Measurements from ENCODE around the gene TMBIM1. TPM values are rescaled to one million over a fixed set of nuclear protein-coding genes. Genes with fewer than 3 reads are reported as not detected.

TMBIM1 gene
- total and polyA plus RNA-seq, 9 of the 15 experiments (the other 6 are each of a cell fraction or from before 2014, with no cell fraction given), result 14.2 to 105 (median 47.0) TPM

- H4K20me1 ChIP-seq (replicated peaks; ENCODE audit: control insufficient read depth, insufficient read depth, low read length), result 0 out of 2 replicates have a peak, but pooled peaks cover 3% of the 10 kb centered on the region
- ChIA-PET POLR2A (interaction anchor here (0.6 to 1.5 kb wide), 13 partner anchors 9 to 374 kb away, joined by 3 to 6 read pairs (median 5); partner anchors contain the start of genes CTDSP1 and GPBAR1), CTCF (ENCODE audit: low intra/inter-chr PET ratio) (interaction anchor here (0.6 to 1.3 kb wide), 2 partner anchors 18 to 31 kb away, joined by 3 to 5 read pairs; no protein-coding TSS in a partner anchor)
- intact Hi-C loops (cut with micrococcal nuclease), result loop anchor here (10.0 kb wide), 1 partner anchor 375 kb away; no protein-coding TSS in a partner anchor
- H3K4me1 ChIP-seq (replicated peaks in 1 of 2; ENCODE audit: control insufficient read depth in 2 of 2, insufficient read depth in 2 of 2, low read length in 2 of 2), result peaks cover 4 to 25% of the 10 kb centered on the region in 2 experiments; a peak in 3 of 5 replicates
- in situ Hi-C loops (cut with MboI), result no loop called here
- H3K36me3 ChIP-seq (ENCODE audit: control insufficient read depth, insufficient read depth, low read length), result peaks cover 53% of the 10 kb centered on the region
- peak; percentile 96 for FAIRE-seq
- H3K27ac ChIP-seq (ENCODE audit: extremely low read depth, low read depth, low read length), result peak within 1 kb of the TSS; percentile 80
- no peaks in the 10 kb centered on the region for H3K27me3 ChIP-seq (ENCODE audit: control insufficient read depth in 2 of 2, insufficient read depth in 2 of 2, low read length in 2 of 2)
- H3K4me3 ChIP-seq, result peak within 1 kb of the TSS; percentile 84
- DNase-seq (ENCODE audit: extremely low read depth in 1 of 4, low spot score in 3 of 4), result peak; percentile 94 to 98 (median 96)
- WGBS (ENCODE audit: insufficient coverage, low coverage, missing lambda C conversion rate), result 0% methylated on average over 37 of the region's 64 CpGs
- H3K79me2 ChIP-seq (ENCODE audit: control insufficient read depth, insufficient read depth, low read length), result peaks cover 25% of the 10 kb centered on the region
- peak within 1 kb of the TSS; percentile 83 to 96 for H3K9ac ChIP-seq (ENCODE audit: insufficient read depth in 1 of 2, low read depth in 2 of 2, low read length in 2 of 2)
- peak; percentile 91 for ATAC-seq
- no TSS peak for BruUV-seq (replicated peaks)
- peak within 1 kb of the TSS; percentile 90 for H2AFZ ChIP-seq (ENCODE audit: low read depth, low read length)
- H3K4me2 ChIP-seq (ENCODE audit: insufficient read depth, low read length), result peak within 1 kb of the TSS; percentile 89
- H3K9me1 ChIP-seq (ENCODE audit: control insufficient read depth, insufficient read depth, low read length), result no peaks in the 10 kb centered on the region
- H3K9me3 ChIP-seq (replicated peaks; ENCODE audit: control insufficient read depth, insufficient read depth, low read depth, low read length), result no peaks in the 10 kb centered on the region
- TF ChIP-seq ZNF398 (CRISPR knock-in tag; IDR thresholded peaks at IDR 0.05) (no peak), ZNF165 (CRISPR knock-in tag; IDR thresholded peaks at IDR 0.05; ENCODE audit: borderline replicate concordance) (no peak), KDM1A (IDR thresholded peaks at IDR 0.05) (no peak), ARHGAP35 (IDR thresholded peaks at IDR 0.05; ENCODE audit: partially characterized antibody) (no peak), ATF6 (CRISPR knock-in tag; IDR thresholded peaks at IDR 0.05) (no peak), HDGF (IDR thresholded peaks at IDR 0.05) (no peak), ZNF280A (IDR thresholded peaks at IDR 0.05; ENCODE audit: low read depth, partially characterized antibody) (no peak), CBFA2T2 (conservative IDR thresholded peaks at IDR 0.05) (no peak), ZNF354B (CRISPR knock-in tag; IDR thresholded peaks at IDR 0.05) (no peak), HIVEP1 (CRISPR knock-in tag; IDR thresholded peaks at IDR 0.05) (no peak), LCOR (CRISPR knock-in tag; IDR thresholded peaks at IDR 0.05) (no peak; the same call in 1 of the 2 replicates), HDAC6 (IDR thresholded peaks at IDR 0.05; ENCODE audit: low read depth, low read length) (no peak), ZNF253 (CRISPR knock-in tag; conservative IDR thresholded peaks at IDR 0.05) (no peak), SIN3B (IDR thresholded peaks at IDR 0.05; ENCODE audit: low read depth) (peak; percentile 69), GTF2A2 (tag; IDR thresholded peaks at IDR 0.05) (no peak)
These were observed 22.2 kb downstream of the TMBIM1 start, which contains the start of the genes AAMP and PNKD for GRCh38 chr2:218269900-218270720. TSS of gene AAMP (minus strand) at chr2:218270137. CDS start at chr2:218270086, 51 bp downstream. TSS of gene PNKD (plus strand) at chr2:218270519. CDS start at chr2:218270536, 17 bp downstream.
